ENCODE results near the gene PRICKLE1. TPM values are rescaled to one million over a fixed set of nuclear protein-coding genes. Genes with fewer than 3 reads are reported as not detected.

The PRICKLE1 gene
- total RNA-seq, 1 experiment from 2014 or later: 7.0 TPM

GRCh38 chr12:42432517-42433140 is 156.9 kb downstream of the PRICKLE1 start:
- no peaks in the 10 kb centered on the region for H3K4me1 ChIP-seq (replicated peaks; ENCODE audit: insufficient read depth)
- no peaks in the 10 kb centered on the region for H3K79me2 ChIP-seq (ENCODE audit: low read depth)
- no peaks in the 10 kb centered on the region; the same call in 1 of the 2 replicates for H3K36me3 ChIP-seq (ENCODE audit: low read depth)
- no peaks in the 10 kb centered on the region for H3K27me3 ChIP-seq (ENCODE audit: insufficient read depth, low read depth)
- no peaks in the 10 kb centered on the region for H4K20me1 ChIP-seq (ENCODE audit: insufficient read depth)
- no peak for TF ChIP-seq EZH2 (IDR thresholded peaks at IDR 0.05; ENCODE audit: low read depth)
- TF ChIP-seq, protein P1, sequence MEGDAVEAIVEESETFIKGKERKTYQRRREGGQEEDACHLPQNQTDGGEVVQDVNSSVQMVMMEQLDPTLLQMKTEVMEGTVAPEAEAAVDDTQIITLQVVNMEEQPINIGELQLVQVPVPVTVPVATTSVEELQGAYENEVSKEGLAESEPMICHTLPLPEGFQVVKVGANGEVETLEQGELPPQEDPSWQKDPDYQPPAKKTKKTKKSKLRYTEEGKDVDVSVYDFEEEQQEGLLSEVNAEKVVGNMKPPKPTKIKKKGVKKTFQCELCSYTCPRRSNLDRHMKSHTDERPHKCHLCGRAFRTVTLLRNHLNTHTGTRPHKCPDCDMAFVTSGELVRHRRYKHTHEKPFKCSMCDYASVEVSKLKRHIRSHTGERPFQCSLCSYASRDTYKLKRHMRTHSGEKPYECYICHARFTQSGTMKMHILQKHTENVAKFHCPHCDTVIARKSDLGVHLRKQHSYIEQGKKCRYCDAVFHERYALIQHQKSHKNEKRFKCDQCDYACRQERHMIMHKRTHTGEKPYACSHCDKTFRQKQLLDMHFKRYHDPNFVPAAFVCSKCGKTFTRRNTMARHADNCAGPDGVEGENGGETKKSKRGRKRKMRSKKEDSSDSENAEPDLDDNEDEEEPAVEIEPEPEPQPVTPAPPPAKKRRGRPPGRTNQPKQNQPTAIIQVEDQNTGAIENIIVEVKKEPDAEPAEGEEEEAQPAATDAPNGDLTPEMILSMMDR (conservative IDR thresholded peaks at IDR 0.05): no peak
- no peaks in the 10 kb centered on the region for H3F3A ChIP-seq (ENCODE audit: insufficient read depth, low read depth)
- H3K27ac ChIP-seq: no peak overlapping the region
- no peak overlapping the region for H3K4me3 ChIP-seq
- POLR2A ChIA-PET (ENCODE audit: unreplicated experiment): no interaction called here
- BruUV-seq (replicated peaks): no TSS peak
- H3K9me3 ChIP-seq (ENCODE audit: insufficient read depth, low read depth): 0 out of 2 replicates have a peak, but pooled peaks cover 4% of the 10 kb centered on the region
- no peak overlapping the region for H3K4me2 ChIP-seq
- H2AFZ ChIP-seq: no peak overlapping the region
- no peak for DNase-seq
- intact Hi-C loops (cut with micrococcal nuclease; ENCODE audit: unreplicated experiment): no loop called here
- CTCF ChIA-PET: no interaction called here
- no peaks in the 10 kb centered on the region; the same call in 1 of the 2 replicates for H3K9me2 ChIP-seq (ENCODE audit: insufficient read depth)

GRCh38 chr12:42428850-42429249 is 160.7 kb downstream of the PRICKLE1 start:
- ChIA-PET POLR2A (ENCODE audit: unreplicated experiment) (no interaction called here), CTCF (interaction anchor here (0.5 kb wide), 1 partner anchor 56 kb away, joined by 3 read pairs; no protein-coding TSS in a partner anchor)
- intact Hi-C loops (cut with micrococcal nuclease; ENCODE audit: unreplicated experiment): no loop called here
- Histone ChIP-seq H3K36me3 (ENCODE audit: low read depth) (no peaks in the 10 kb centered on the region), H3K4me1 (replicated peaks; ENCODE audit: insufficient read depth) (no peaks in the 10 kb centered on the region), H3K9me2 (ENCODE audit: insufficient read depth) (no peaks in the 10 kb centered on the region; the same call in 1 of the 2 replicates), H3K4me3 (no peak overlapping the region), H3K9me3 (ENCODE audit: insufficient read depth, low read depth) (0 out of 2 replicates have a peak, but pooled peaks cover 4% of the 10 kb centered on the region), H3F3A (ENCODE audit: insufficient read depth, low read depth) (no peaks in the 10 kb centered on the region), H3K4me2 (no peak overlapping the region), H3K27me3 (ENCODE audit: insufficient read depth, low read depth) (no peaks in the 10 kb centered on the region), H3K27ac (no peak overlapping the region), H3K79me2 (ENCODE audit: low read depth) (no peaks in the 10 kb centered on the region), H2AFZ (no peak overlapping the region), H4K20me1 (ENCODE audit: insufficient read depth) (no peaks in the 10 kb centered on the region)
- DNase-seq: no peak
- TF ChIP-seq EZH2 (IDR thresholded peaks at IDR 0.05; ENCODE audit: low read depth): no peak
- TF ChIP-seq, protein P1 (conservative IDR thresholded peaks at IDR 0.05): no peak
- no TSS peak for BruUV-seq (replicated peaks)

DNA sequence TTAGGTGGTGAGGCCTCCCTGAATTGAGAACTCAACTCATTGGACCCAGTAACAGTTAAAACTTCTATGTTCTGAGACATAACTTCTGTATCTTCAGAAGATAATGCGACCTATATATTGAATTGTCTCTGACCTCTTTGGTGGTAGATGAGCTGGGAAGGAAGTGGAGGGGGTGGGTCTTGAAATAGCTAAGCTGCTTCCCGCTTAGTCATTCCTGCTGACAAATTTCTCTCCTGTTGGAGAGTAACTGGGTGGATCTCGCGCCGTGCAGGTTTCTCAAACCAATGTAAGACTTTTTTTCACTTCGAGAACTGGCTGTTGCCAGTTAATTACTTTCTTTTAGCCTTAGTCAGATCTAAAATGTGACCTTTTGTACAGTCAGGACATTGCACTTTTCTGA is 162.8 kb downstream of the PRICKLE1 start:
- Histone ChIP-seq H3K79me2 (ENCODE audit: low read depth) (no peaks in the 10 kb centered on the region), H3K27me3 (ENCODE audit: insufficient read depth, low read depth) (no peaks in the 10 kb centered on the region), H4K20me1 (ENCODE audit: insufficient read depth) (no peaks in the 10 kb centered on the region), H3K27ac (no peak overlapping the region), H3K4me1 (replicated peaks; ENCODE audit: insufficient read depth) (0 out of 2 replicates have a peak, but pooled peaks cover 6% of the 10 kb centered on the region), H3F3A (ENCODE audit: insufficient read depth, low read depth) (no peaks in the 10 kb centered on the region), H3K36me3 (ENCODE audit: low read depth) (no peaks in the 10 kb centered on the region), H2AFZ (no peak overlapping the region), H3K9me3 (ENCODE audit: insufficient read depth, low read depth) (0 out of 2 replicates have a peak, but pooled peaks cover 4% of the 10 kb centered on the region), H3K9me2 (ENCODE audit: insufficient read depth) (no peaks in the 10 kb centered on the region; the same call in 1 of the 2 replicates), H3K4me3 (no peak overlapping the region), H3K4me2 (no peak overlapping the region)
- peak; percentile 36 to 48 for DNase-seq
- no TSS peak for BruUV-seq (replicated peaks)
- ChIA-PET CTCF (no interaction called here), POLR2A (ENCODE audit: unreplicated experiment) (interaction anchor here (0.6 kb wide), 1 partner anchor 770 kb away, joined by 7 read pairs; no protein-coding TSS in a partner anchor)
- intact Hi-C loops (cut with micrococcal nuclease; ENCODE audit: unreplicated experiment): no loop called here
- TF ChIP-seq, protein P1 (conservative IDR thresholded peaks at IDR 0.05): no peak
- no peak for TF ChIP-seq EZH2 (IDR thresholded peaks at IDR 0.05; ENCODE audit: low read depth)

Measured in PC-9 (cell line).